DOHH2 (cell line): ENCODE results near the gene PPFIBP1.

Experiments used
- H3F3A ChIP-seq: fragments of 200-600 bp; sonication (generic), shearing (Covaris generic); 2 replicates; pipeline ENCODE4 v1.6.0; 2016; ENCODE audit warnings: antibody characterized with exemption, mild to moderate bottlenecking; ENCODE audit not compliant: control insufficient read depth, insufficient read depth
- H3K27ac ChIP-seq: fragments of 200-600 bp; sonication (generic); 2 replicates; pipeline ENCODE4 v1.5.1; 2014; ENCODE audit warnings: low read depth, mild to moderate bottlenecking, low read length, moderate library complexity
- H3K27me3 ChIP-seq: fragments of 200-600 bp; sonication (generic); 2 replicates; pipeline ENCODE4 v1.6.1; 2014; ENCODE audit warnings: mild to moderate bottlenecking, low read length, mixed read lengths; ENCODE audit not compliant: control insufficient read depth
- H3K36me3 ChIP-seq: fragments of 200-600 bp; sonication (generic); 2 replicates; pipeline ENCODE4 v1.6.1; 2014; ENCODE audit warnings: mild to moderate bottlenecking, low read length, moderate library complexity, mixed read lengths; ENCODE audit not compliant: control insufficient read depth
- H3K4me1 ChIP-seq: fragments of 200-600 bp; sonication (generic); 2 replicates; pipeline ENCODE4 v1.6.1; 2014; ENCODE audit warnings: mild to moderate bottlenecking, low read length, mixed read lengths; ENCODE audit not compliant: control insufficient read depth
- H3K4me2 ChIP-seq: fragments of 200-600 bp; sonication (generic); 2 replicates; pipeline ENCODE4 v1.6.0; 2014; ENCODE audit warnings: mild to moderate bottlenecking, low read length, moderate library complexity
- H3K4me3 ChIP-seq: fragments of 200-600 bp; sonication (generic); 2 replicates; pipeline ENCODE4 v1.5.1; 2014; ENCODE audit warnings: mild to moderate bottlenecking, low read length, mixed read lengths
- H3K79me2 ChIP-seq: fragments of 200-600 bp; sonication (generic); 2 replicates; pipeline ENCODE4 v1.6.1; 2014; ENCODE audit warnings: mild to moderate bottlenecking, low read length, mixed read lengths; ENCODE audit not compliant: control insufficient read depth
- H3K9me2 ChIP-seq: fragments of 200-600 bp; sonication (generic); replicated peaks from 2 replicates; pipeline ENCODE4 v1.6.1; 2014; ENCODE audit warnings: mild to moderate bottlenecking, low read length, mixed read lengths; ENCODE audit not compliant: control insufficient read depth
- H3K9me3 ChIP-seq: fragments of 200-600 bp; sonication (generic); 2 replicates; pipeline ENCODE4 v1.6.1; 2014; ENCODE audit warnings: antibody characterized with exemption, low read length, mixed read lengths; ENCODE audit not compliant: control insufficient read depth, insufficient read depth
- H4K20me1 ChIP-seq: fragments of 200-600 bp; sonication (generic); 2 replicates; pipeline ENCODE4 v1.6.0; 2014; ENCODE audit warnings: low read depth, mild to moderate bottlenecking, antibody characterized with exemption, low read length, moderate library complexity; ENCODE audit not compliant: control insufficient read depth, insufficient read depth
- EZH2phosphoT487 ChIP-seq: fragments of 200-600 bp; sonication (generic); IDR thresholded peaks from 2 replicates; pipeline ENCODE4 v1.6.1; 2017; ENCODE audit warnings: borderline replicate concordance, mild to moderate bottlenecking, antibody characterized with exemption, low read length, moderate library complexity, mixed read lengths
- TF ChIP-seq, protein P1 (sequence below): fragments of 200-600 bp; sonication (generic); IDR thresholded peaks from one replicate; pipeline ENCODE4 v1.5.1; 2014; ENCODE audit warnings: antibody characterized with exemption, mild to moderate bottlenecking, low read depth, low read length; ENCODE audit not compliant: poor library complexity, severe bottlenecking

PPFIBP1 gene

DNA sequence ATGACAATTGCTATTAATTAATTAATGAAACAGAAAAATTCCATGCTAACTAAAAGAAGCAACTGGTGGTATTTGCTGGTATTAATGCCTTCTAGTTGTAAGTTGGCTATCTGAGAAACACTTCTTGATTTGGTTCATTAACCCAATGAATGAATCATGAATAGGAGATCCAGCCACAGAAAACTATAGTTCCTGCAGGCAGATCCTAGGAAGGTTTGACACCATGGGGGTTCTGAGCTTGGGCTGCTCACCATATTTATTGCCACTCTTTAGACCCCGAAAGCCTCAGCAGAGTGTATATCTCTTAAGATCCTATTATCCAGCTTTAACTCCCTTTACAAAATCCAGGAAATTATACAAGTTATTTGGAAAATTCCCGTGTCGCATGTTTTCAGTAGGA, 90.9 kb downstream of the PPFIBP1 start:
- H3K27ac ChIP-seq = no peak overlapping the region

DNA sequence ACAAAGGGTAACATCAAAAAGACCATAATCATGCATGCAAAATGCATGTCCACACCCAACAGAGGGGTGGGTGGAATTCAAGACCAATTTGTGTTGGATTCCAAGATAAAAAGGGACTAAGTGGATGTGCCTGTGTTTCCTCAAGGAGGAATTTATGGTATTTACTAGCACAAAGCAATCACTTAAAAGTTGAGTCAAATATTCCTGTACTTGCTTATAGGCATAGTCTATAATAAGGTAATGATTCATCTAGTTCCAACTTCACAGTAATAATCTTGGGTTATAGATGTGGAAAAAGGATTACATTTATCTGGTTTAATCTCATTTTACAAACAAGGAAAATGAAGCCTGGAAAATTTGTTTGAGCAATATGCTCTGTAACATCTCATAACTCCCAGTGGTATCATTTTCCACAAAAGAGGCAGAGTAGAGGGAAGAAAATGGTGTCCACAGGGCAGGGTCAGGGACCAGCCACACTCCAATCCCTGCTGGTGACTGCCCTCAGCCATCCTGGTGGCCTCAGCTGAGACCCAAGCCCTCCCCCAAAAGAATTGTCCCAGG, 91.4 kb downstream of the PPFIBP1 start:
- H3K9me3 ChIP-seq = no peaks in the 10 kb centered on the region
- H3K27me3 ChIP-seq = no peaks in the 10 kb centered on the region
- no peak overlapping the region for H3K4me3 ChIP-seq
- no peaks in the 10 kb centered on the region for H3F3A ChIP-seq
- no peaks in the 10 kb centered on the region for H4K20me1 ChIP-seq
- no peaks in the 10 kb centered on the region for H3K9me2 ChIP-seq
- TF ChIP-seq, protein P1, sequence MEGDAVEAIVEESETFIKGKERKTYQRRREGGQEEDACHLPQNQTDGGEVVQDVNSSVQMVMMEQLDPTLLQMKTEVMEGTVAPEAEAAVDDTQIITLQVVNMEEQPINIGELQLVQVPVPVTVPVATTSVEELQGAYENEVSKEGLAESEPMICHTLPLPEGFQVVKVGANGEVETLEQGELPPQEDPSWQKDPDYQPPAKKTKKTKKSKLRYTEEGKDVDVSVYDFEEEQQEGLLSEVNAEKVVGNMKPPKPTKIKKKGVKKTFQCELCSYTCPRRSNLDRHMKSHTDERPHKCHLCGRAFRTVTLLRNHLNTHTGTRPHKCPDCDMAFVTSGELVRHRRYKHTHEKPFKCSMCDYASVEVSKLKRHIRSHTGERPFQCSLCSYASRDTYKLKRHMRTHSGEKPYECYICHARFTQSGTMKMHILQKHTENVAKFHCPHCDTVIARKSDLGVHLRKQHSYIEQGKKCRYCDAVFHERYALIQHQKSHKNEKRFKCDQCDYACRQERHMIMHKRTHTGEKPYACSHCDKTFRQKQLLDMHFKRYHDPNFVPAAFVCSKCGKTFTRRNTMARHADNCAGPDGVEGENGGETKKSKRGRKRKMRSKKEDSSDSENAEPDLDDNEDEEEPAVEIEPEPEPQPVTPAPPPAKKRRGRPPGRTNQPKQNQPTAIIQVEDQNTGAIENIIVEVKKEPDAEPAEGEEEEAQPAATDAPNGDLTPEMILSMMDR = no peak
- no peak for TF ChIP-seq EZH2phosphoT487
- H3K27ac ChIP-seq = no peak overlapping the region
- H3K36me3 ChIP-seq = no peaks in the 10 kb centered on the region
- H3K79me2 ChIP-seq = no peaks in the 10 kb centered on the region
- no peaks in the 10 kb centered on the region for H3K4me1 ChIP-seq
- H3K4me2 ChIP-seq = no peak overlapping the region

More for the DNA sequence above, 90.9 kb downstream of the PPFIBP1 start:
- Histone ChIP-seq H3K9me2 (no peaks in the 10 kb centered on the region), H3K4me1 (no peaks in the 10 kb centered on the region), H3K4me3 (no peak overlapping the region), H4K20me1 (no peaks in the 10 kb centered on the region), H3K9me3 (no peaks in the 10 kb centered on the region), H3F3A (no peaks in the 10 kb centered on the region), H3K4me2 (no peak overlapping the region), H3K27me3 (no peaks in the 10 kb centered on the region), H3K79me2 (no peaks in the 10 kb centered on the region), H3K36me3 (no peaks in the 10 kb centered on the region)
- TF ChIP-seq, protein P1 = no peak
- no peak for TF ChIP-seq EZH2phosphoT487

DNA sequence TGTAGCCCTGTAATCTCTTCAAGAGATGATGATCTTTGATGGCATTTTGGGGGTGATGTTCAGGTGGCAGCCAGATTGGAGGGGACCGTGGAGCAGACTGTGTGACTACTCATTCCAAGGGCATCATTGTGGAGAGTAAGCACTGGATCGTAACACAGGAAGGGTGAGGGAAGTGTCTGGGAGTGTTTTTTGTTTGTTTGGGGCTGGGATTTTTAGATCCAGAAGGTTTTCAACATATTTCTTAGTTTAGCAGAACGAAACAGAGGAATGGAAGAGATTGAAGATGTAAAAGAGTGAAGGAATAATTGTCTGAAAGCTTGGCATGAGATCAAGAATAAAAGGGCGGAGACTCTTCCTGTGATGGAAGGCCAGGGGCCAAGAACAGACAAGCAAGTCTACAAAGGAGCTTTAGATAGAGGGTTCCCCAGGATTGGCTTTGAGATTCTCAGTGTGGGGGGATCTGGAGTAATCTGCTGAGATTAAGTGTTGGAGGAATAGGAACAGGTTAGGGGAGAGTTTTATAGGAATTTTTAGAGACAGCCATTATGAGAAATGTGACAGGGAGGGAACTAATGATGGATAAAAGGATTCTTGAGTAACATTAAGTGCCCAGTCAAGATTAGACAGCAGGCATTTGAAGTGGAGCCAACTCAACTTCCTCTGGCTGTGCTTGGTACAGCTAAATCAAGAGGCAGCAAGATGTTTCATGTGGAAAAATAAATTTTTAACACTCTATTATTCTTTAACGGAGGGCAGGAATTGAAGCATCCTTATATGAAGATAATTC, 92.5 kb downstream of the PPFIBP1 start:
- no peaks in the 10 kb centered on the region for H3K9me2 ChIP-seq
- no peak for TF ChIP-seq EZH2phosphoT487
- TF ChIP-seq, protein P1 = no peak
- H3K4me1 ChIP-seq = no peaks in the 10 kb centered on the region
- H3K4me3 ChIP-seq = no peak overlapping the region
- no peaks in the 10 kb centered on the region for H3K27me3 ChIP-seq
- H3K79me2 ChIP-seq = no peaks in the 10 kb centered on the region
- no peaks in the 10 kb centered on the region for H3K36me3 ChIP-seq
- H3K27ac ChIP-seq = no peak overlapping the region
- H4K20me1 ChIP-seq = no peaks in the 10 kb centered on the region
- H3K9me3 ChIP-seq = no peaks in the 10 kb centered on the region
- no peak overlapping the region for H3K4me2 ChIP-seq
- no peaks in the 10 kb centered on the region for H3F3A ChIP-seq
